NCI-H82 treated with DMSO at 0.1 percent for 48 hours (cell line): ENCODE measurements around the gene EHMT1.
"Not testable (repeated sequence)": the region's sequence is repeated elsewhere in the genome, so short reads cannot be mapped to it uniquely, and the experiment has no call there.

ENCODE experiments used
- DNase-seq: peaks from one replicate; lab custom pipeline; 2025; ENCODE audit not compliant: unreplicated experiment; lab: John Stamatoyannopoulos, UW

The EHMT1 gene

DNA sequence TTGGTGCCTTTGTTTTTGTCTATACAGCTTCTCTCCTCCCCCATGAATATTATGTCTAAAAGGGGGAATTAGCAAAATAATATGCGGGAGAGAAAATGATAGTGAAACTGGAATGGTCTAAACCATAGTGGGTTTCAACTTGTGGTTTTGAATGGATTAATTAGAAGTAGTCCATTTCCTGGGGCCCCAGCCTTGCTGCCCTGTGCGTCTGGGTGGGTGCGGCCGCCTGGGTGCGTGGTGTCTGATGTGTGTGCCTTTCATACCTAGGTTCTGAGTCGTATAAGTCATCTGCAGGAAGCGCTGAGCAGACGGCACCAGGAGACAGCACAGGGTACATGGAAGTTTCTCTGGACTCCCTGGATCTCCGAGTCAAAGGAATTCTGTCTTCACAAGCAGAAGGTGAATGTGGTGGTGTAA, 138.8 kb downstream of the EHMT1 start:
- no peak for DNase-seq

DNA sequence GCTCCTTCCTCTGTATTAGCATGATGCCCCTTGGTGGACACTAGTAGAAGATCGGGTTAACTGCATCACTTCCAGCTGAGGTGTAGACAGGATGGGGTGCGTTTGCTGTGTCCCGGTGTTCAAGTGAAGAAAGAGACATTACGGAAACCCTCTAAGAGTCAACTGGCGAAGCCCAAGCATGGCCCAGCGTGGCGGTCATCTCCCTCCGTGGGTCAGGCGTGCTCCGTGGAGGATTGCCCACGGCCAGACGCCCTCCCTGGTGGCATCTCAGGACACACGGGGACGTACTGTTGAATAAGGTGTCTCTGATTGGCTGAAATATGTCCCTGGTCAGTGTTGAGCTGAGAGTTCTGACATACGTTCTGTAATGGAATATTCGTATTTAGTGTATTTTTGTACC, 139.3 kb downstream of the EHMT1 start:
- no peak for DNase-seq

DNA sequence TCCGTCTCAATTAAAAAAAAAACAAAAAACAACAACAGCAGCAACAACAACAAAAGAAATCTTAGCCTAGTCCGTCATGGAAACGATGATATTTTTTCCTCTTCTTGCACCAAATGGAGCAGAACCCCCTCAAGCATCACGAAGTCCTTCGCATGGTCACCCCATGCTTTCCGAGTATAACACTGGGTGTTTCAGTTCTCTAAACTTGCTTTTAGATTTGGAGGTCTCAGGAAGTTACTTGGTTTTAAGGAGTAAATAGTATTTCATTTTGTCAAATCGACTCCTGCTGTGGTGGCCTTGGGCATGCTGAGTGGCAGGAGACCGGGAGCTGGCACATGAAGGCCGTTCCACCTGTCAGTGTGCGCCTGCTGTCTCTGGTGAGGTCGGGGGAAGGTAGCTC, 140.3 kb downstream of the EHMT1 start:
- DNase-seq, result no peak

DNA sequence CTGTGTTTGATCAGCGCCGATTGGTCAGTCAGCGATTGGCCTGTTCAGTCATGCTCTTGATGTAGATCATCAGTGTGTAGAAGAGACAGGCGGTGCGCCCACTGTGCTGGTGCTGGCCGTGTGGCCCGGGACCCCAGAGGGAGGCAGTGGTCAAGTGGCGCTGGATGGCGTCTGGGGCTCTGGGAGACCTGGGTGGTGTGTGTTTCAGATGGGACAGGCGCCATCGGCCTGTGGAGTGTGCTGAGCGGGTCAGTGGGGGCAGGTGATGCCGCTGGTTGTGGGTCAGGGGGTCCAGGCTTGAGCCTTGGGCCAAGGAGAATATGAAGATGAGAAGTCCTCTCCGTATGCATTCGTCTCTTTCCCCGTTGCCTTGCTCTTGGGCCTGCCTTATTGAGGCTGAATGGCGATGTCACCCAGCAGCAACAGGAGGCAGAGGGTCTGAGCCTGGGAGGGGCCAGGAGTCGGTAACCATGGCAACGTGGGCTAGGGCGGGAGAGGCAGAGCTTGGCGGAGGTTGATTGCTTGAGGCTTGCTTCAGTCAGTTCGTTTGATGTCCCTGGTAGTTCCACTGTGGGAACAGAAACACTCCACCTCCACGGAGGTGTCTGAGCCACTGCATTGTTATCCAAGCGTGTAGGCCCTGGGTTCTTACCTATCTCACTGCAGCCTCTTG, 141.0 kb downstream of the EHMT1 start:
- DNase-seq, result no peak

DNA sequence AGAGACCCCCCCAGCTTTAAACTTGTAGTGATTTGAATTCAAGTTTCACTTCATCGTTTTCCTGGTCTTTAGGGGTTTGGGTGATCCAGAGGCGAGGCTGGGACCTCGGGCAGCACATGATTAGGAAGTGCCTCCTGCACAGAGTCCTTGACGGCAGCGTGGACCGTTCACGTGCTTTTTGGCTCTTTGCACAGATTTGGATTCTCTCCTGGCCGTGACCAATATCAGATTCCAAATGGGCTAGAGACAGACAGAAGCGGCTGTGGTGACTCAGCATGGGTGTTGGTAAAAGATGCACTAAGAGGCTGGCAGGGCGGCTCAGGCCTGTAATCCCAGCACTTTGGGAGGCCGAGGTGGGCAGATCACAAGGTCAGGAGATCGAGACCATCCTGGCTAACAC, 141.6 kb downstream of the EHMT1 start:
- no peak for DNase-seq

DNA sequence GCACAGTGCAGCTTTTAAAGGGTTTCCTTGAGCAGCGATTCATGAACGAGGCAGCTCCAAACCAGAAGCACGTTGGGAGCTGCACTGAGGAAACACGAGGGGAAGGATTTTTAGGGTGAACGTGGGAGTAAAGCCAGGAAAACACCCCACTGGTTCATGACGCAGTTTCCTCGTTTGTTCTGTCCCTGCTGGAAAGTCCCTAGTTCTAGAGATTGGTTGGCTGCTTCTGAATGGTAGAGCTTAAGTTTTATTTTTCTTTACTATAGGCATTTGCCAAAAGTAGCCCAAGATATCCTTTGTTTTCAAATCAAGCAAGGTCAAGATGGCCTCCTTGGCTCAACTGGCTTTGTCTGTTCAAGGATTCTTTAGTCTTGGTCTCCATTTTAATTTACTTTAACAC, 142.2 kb downstream of the EHMT1 start:
- DNase-seq, result no peak

DNA sequence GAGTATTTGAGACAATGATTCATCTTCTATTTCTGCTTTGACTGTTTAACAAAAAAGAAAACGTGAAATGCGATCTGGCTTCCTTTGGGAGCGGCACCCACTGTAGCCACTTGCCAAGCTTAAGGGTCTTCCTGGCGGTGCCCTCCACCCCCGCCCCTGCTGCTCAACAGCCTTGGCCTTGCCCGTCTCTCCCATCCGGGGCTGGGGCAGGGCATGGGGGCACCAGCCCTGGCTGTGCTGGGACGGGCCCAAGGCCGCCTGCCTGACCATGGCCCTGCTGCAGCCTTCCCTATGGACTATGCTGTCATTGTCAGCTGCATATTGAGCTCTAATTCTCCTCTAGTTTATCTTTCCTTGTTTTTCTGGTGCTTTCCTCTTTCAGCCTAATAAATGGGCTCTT, 143.0 kb downstream of the EHMT1 start:
- no peak for DNase-seq

DNA sequence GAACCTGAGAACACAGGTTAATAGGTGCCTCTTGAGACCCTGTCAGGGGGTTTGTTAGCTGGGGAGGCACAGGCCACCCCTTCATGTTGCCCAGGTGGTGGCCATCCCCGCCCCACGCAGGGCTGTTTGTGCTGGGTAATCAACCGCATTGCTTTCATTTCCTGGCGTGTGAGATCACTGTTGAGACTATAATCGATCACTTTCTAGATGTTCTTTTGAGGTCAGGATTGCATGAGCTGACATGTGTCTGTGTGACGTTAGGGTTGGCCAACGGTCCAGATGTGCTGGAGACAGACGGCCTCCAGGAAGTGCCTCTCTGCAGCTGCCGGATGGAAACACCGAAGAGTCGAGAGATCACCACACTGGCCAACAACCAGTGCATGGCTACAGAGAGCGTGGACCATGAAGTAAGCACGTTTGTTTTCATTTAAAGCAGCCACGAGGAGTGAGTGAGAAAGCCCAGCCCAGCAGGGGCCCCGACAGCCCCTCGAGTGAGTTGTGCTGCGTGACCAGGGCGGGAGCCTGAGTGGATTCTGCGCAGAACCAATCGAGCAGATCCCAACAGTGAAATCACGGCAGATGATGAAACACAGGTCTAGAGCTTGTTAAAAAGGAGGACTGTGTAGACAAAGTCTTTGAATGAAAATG, 143.7 kb downstream of the EHMT1 start:
- no peak for DNase-seq

DNA sequence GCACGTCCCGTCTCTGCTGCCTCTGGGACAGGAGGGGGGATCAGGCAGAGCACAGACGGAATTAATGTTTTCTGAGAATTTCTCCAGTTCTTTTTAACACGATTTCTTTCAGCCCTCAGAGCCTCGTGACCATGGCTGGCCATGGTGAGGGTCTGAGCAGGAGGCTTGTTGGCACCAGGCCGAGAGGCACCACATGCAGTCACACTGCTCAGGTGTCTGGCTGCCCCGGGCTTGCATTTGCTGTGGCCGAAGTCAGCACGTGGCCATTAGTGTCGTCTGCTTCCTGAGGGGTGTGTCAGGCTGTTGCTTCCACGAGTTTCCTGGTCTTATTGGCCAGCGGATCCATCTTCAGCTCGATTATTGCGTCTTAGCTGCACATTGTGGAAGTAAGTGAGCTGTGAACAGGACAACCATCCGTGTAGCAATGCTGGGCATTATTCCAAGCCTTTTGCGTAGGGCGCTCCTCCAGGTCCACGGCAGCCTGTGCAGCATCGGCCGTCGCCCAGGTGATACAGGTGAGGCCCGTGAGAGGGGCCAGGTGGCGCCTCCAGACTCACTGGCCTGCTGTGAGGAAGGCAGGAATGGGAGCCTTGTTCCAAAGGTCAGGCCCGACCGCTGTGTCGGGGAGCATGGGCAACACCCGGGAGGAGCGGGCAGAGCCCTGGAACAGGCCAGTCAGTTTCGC, 144.6 kb downstream of the EHMT1 start:
- DNase-seq, result no peak

DNA sequence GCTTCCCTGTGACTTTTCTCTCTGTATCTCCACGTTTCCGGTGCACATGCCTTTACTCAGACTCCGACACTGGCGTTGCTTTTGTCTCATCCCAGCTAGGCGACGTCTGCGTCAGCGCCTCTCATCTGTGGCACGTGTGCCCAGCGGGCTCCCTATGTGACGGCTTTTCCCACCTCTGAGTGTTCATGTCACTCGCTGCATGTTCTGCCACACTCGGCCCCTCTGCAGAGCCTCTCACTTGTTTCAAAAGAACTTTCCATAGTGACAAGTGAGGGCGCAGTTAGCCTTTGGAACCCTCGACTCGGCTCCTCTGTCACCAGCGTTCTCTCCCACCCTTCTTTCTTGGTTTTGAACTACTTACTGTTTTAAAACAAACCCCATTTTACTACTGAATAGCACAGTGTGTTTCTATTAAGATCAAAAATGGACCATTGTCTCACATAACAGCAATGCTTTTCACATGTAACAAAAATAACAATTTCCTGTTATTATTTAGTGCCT, 145.4 kb downstream of the EHMT1 start:
- DNase-seq, result no peak

DNA sequence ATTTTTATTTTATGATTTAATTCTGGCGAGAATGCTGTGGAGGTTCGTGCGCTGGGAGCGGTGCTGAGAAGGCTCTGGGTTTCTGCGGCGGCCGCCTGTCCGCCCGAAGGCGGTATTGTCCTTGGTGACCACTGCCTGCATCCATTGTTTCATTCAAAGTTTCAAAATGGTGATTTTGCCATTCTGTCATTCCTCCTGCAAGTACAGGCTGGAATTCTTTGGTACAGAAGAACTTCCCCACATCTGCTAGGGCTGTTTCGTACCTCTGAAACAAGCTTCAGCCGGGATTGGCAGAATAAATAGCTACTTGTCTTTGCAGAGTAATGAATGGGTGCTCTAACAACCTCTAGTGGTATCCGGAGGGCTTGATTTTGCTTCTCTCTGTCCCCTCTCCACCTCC, 146.2 kb downstream of the EHMT1 start:
- DNase-seq, result no peak

DNA sequence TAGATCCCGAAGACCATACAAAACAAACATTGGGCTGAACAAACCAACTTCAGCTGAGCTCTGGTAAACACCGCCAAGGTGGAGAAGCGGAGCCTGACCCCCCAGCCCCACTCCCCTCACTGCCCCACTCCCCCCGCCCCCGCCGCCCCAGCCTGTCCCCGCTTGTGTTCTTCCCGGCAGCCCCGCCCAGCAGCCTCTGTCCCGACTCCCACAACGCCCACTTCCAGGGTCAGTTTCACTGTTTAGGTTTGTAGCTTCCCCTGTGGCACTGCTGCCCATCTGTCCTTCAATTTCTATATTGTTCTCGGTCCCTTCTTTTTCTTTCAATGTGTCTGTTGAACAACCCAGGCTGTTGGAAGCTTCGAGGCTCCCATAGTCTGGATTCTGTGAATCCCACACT, 146.7 kb downstream of the EHMT1 start:
- no peak for DNase-seq

DNA sequence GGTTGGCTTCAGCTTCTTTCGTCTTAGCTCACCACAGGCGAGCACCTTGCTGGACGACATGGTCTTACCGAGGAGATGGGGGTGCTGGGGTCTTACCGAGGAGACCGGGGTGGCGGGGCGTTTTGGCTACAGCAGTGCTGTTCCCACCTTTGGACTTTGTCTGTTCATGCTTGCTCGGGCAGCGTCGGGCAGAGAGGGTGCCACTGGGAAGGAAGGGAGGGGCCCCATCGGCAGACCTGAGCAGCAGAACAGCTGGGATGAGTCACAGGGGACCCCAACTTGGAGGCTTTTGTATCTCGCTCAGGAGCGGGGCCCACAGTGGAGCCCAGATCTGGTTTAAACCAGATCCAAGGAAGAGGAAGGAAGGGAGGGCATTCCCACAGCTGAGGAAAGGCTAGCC, 152.8 kb downstream of the EHMT1 start:
- DNase-seq, result no peak

DNA sequence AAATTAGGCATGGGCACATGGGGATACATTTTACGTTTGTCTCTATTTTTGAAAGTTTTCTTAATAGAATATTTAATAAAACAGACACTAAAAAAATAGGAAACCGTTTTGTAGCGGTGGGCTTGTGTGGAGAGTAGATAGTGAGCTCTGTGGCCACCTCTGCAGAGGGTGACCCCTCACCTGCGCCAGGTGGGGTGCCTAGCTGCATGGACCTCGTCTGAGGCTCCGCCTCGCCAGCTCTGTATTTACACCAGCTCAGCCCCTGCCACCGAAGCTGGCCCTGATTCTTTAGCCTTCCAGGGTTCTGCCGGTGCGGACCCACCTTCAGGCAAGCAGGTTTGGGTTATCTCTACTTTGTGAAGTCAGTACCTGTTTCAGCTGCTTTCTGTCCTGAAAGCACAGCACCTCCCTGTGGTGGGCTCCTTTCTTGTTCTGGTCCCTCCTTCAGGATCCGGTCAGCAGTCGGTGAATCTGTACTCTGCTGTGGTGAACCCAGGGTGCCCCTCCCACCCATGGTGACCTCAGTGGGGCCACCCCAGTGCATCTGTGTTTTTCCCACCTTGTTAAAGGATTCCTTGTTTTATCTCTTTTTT, 153.6 kb downstream of the EHMT1 start:
- no peak for DNase-seq

DNA sequence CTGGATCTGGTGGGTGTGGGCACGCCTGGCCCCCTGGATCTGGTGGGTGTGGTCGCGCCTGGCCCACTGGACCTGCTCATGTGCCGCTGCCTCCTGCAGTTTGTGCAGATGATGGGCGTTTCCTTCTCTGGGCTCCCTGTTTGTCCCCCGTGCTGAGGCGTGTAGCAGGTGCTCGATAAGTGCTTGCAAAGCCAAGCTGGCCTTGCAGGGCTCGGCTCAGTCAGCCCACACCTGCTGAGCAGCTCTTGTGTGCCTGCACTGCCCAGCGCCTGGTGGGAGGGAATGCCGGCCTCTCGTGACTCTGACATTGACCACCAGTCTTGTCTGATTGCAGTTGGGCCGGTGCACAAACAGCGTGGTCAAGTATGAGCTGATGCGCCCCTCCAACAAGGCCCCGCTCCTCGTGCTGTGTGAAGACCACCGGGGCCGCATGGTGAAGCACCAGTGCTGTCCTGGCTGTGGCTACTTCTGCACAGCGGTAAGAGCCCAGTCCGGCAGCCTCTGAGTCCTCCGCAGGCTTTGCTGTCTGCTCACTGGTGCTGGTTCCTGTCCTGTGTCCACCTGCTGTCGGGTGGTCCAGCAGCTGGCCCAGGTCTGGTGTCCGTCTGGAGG, 156.1 kb downstream of the EHMT1 start:
- no peak for DNase-seq

DNA sequence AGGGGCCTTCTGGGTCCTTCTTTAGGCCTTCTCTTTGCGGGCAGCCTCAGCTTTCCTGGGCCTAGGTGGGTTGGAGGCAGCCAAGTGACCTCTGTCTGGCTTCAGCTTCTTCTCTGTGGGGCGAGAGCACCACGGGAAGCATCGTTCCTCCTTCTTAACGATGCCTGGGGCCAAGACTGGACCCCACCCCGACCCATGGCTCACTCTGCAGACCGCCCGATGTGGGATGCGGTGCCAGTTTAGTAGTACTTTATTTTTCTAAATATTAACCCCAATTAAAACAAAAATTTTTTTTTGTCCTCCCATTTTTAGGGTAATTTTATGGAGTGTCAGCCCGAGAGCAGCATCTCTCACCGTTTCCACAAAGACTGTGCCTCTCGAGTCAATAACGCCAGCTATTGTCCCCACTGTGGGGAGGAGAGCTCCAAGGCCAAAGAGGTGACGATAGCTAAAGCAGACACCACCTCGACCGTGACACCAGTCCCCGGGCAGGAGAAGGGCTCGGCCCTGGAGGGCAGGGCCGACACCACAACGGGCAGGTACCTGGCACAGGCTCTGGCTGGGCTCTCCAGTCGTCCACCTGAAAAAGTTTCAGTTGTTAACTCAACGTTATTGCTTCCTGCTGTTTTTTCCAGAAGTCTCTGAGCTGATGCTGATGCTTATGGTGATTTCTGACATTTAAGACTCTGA, 157.6 kb downstream of the EHMT1 start:
- DNase-seq, result no peak

DNA sequence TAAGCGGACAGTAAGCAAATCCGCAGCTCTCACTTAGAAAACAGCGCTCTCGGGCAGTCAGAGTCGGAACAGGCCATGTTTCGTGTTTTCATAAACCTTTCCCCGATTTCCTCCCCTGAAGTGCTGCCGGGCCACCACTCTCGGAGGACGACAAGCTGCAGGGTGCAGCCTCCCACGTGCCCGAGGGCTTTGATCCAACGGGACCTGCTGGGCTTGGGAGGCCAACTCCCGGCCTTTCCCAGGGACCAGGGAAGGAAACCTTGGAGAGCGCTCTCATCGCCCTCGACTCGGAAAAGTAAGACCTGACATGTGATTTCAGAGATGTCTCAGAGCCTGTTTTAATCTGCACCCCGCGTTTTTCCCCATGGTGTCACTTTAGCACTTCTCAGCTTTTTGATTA, 159.0 kb downstream of the EHMT1 start:
- no peak for DNase-seq

DNA sequence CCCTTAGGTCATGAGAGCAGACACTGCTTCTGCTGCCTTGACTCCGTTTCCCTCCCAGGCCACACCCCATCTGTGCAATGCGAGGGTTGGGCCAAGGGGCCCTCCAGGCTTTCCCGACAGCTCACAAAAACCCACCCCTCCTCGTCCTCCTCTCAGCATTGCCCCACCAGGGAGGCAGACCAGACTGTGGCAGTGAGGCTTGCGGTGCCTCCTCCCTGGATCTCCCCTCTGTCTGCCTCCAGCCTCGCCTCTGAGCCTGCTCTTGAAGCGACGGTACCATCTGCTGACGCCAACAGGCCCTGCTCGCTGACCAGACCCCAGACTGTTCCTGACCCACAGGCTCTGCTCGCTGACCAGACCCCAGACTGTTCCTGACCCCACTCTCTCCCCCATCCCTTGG, 159.5 kb downstream of the EHMT1 start:
- DNase-seq, result no peak

DNA sequence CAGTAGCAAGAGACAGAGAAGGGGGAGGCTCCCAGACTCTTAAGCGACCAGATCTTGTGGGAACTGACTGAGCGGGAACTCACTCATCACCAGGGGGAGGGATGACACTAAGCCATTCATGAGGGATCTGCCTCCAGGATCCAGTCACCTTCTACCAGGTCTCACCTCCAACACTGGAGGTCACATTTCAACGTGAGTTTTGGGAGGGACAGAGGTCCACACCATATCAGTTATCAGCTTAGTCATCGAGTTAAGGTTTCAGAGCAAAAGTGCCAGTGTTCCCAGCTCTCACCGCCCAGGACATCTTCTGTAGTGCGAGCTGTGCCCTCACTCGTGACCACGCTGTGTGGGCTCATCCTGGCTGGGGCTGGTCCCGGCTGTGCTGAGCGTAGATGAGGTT, 160.1 kb downstream of the EHMT1 start:
- no peak for DNase-seq

DNA sequence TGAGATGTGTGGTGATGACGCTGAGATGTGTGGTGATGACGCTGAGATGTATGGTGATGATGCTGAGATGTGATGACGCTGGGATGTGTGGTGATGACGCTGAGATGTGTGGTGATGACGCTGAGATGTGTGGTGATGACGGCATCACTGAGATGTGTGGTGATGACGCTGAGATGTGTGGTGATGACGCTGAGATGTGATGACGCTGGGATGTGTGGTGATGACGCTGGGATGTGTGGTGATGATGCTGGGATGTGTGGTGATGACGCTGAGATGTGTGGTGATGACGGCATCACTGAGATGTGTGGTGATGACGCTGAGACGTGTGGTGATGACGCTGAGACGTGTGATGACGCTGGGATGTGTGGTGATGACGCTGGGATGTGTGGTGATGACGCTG, 161.2 kb downstream of the EHMT1 start:
- DNase-seq, result not testable (repeated sequence)
